ENCODE data around the gene ADPRM.

The ADPRM gene

GRCh38 chr17:10698096-10698818 lies 863 bp downstream of the ADPRM start:
- no peak for TF ChIP-seq CTCF (IDR thresholded peaks at IDR 0.05)
- Histone ChIP-seq H3K4me3 (peak overlapping the region; percentile 85), H3K27ac (peak overlapping the region; percentile 91 to 95)
- no peak for DNase-seq (ENCODE audit: low spot score)

DNA sequence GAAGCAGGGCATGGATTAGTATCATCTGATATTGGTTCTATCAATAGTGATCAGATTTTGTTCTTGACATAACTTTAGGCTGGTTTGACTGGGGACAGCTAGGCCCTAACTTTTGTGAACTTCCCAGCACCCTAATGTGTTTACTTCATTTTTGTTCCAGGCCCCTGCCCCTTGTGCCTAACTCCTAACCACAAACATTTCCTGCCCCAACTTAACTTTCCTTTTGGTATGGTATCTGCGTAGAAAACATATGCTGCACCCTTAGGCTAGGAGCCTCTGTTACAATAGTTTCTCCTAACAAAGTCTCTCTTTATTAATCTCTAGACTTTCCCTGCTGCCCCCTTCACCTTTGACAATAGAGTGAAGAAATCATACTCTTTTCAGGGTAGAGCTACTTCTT lies 2.5 kb downstream of the ADPRM start:
- no peak overlapping the region for H3K27ac ChIP-seq
- no peak for DNase-seq (ENCODE audit: low spot score)
- TF ChIP-seq CTCF (IDR thresholded peaks at IDR 0.05) = no peak
- no peak overlapping the region for H3K4me3 ChIP-seq

- DNase-seq (ENCODE audit: low spot score) = no peak
- Histone ChIP-seq H3K4me3 (no peak overlapping the region), H3K27ac (no peak overlapping the region)
- TF ChIP-seq CTCF (IDR thresholded peaks at IDR 0.05) = no peak
Observed at GRCh38 chr17:10702574-10702973, 5.2 kb downstream of the ADPRM start.

GRCh38 chr17:10705727-10706126 lies 8.3 kb downstream of the ADPRM start:
- H3K27ac ChIP-seq = no peak overlapping the region
- DNase-seq (ENCODE audit: low spot score) = no peak
- TF ChIP-seq CTCF (IDR thresholded peaks at IDR 0.05) = no peak
- no peak overlapping the region for H3K4me3 ChIP-seq

DNA sequence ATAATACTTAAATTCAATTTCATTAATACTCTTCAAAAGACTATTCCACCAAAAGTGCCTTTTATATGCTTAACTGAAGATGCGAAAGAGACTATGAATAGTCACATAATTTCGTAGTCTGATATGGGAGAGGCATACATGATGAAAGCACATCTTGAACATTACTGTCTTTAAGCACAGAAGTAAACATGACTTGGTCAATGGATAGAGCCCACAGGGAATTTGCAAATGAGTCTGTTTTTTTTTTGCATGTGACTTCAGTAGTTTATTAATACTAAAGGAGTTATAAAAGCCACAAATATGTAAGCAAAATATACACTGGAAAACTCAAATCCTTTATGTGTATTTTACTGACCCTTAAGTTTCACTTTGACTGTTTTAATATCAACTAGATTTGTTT lies 15.9 kb downstream of the ADPRM start:
- Histone ChIP-seq H3K27ac (no peak overlapping the region), H3K4me3 (no peak overlapping the region)
- DNase-seq (ENCODE audit: low spot score) = no peak
- no peak for TF ChIP-seq CTCF (IDR thresholded peaks at IDR 0.05)

DNA sequence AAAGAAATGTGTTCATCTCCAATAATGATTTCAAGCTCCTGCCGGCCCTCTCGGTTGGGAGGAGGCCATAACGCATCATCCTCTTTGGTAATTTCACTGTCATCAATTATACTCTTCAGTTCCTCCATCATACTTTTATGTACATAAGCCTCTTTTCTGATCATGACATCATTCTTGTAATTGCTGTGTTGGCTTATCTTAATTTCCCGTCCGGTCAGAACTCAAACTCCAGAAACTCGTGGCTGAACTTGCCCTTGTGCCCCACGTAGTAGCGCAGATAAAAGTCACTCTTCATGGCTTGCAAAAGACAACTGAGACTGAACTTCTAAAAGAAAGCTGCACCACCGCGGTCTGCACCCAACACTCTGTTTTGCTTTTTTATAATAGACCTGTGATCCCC lies 18.8 kb downstream of the ADPRM start:
- Histone ChIP-seq H3K4me3 (no peak overlapping the region), H3K27ac (no peak overlapping the region)
- no peak for DNase-seq (ENCODE audit: low spot score)
- TF ChIP-seq CTCF (IDR thresholded peaks at IDR 0.05) = no peak

DNA sequence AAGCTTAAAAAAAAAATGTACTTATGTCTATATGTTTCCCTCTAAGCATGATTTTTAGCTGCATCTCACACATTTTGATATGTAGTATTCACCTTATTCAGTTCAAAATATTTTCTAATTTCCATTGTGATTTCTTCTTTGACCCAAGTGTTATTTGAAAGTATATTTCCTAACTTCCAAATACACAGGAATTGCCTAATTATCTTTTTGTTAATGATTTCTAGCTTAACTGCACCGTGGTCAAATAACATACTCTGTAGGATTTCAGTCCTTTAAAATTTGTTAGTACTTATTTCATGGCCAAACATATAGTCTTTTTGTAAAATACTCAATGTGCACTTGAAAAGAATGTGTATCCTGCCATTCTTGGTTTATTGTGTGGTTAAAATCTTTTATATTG lies 21.2 kb downstream of the ADPRM start:
- Histone ChIP-seq H3K27ac (no peak overlapping the region), H3K4me3 (no peak overlapping the region)
- no peak for TF ChIP-seq CTCF (IDR thresholded peaks at IDR 0.05)
- DNase-seq (ENCODE audit: low spot score) = no peak
